ENCODE results near the gene RIOK2. TPM values are rescaled to one million over a fixed set of nuclear protein-coding genes. Genes with fewer than 3 reads are reported as not detected.

RIOK2 gene
- total RNA-seq (10 to 100 TPM in 8 of 9 donors, 1 to 10 TPM in 1; 4.2 to 41.9 (median 23.0) TPM), polyA plus RNA-seq (10 to 100 TPM; 18.5 to 35.2 (median 21.5) TPM)
- long read RNA-seq, donor 1, transcript RIOK2-201 (10 exons, 3,922 nt) = major isoform, 8 of 16 reads
- long read RNA-seq, donor 1, partial matches to known transcripts = 5 of 16 reads
- long read RNA-seq, donor 1, other reads (novel, unspliced or antisense) = 0 of 16 reads
- long read RNA-seq, donor 2, transcript RIOK2-201 (10 exons, 3,922 nt) = major isoform, 6 of 10 reads
- long read RNA-seq, donor 2, partial matches to known transcripts = 0 of 10 reads
- long read RNA-seq, donor 2, other reads (novel, unspliced or antisense) = 0 of 10 reads
- long read RNA-seq, donor 3, partial matches to known transcripts = 0 of 7 reads
- long read RNA-seq, donor 3, other reads (novel, unspliced or antisense) = 0 of 7 reads
- long read RNA-seq, donor 4, transcript RIOK2-201 (10 exons, 3,922 nt) = major isoform, 16 of 18 reads
- long read RNA-seq, donor 4, partial matches to known transcripts = 1 of 18 reads
- long read RNA-seq, donor 4, other reads (novel, unspliced or antisense) = 0 of 18 reads
- long read RNA-seq, donor 5, transcript RIOK2-201 (10 exons, 3,922 nt) = major isoform, 29 of 31 reads
- long read RNA-seq, donor 5, partial matches to known transcripts = 0 of 31 reads
- long read RNA-seq, donor 5, other reads (novel, unspliced or antisense) = 2 of 31 reads
- long read RNA-seq, donor 6, transcript RIOK2-201 (10 exons, 3,922 nt) = major isoform, 7 of 9 reads
- long read RNA-seq, donor 6, partial matches to known transcripts = 0 of 9 reads
- long read RNA-seq, donor 6, other reads (novel, unspliced or antisense) = 1 of 9 reads
- long read RNA-seq, donor 7, partial matches to known transcripts = 0 of 3 reads
- long read RNA-seq, donor 7, other reads (novel, unspliced or antisense) = 0 of 3 reads
- long read RNA-seq, donor 8, transcript RIOK2-201 (10 exons, 3,922 nt) = major isoform, 9 of 11 reads
- long read RNA-seq, donor 8, partial matches to known transcripts = 0 of 11 reads
- long read RNA-seq, donor 8, other reads (novel, unspliced or antisense) = 0 of 11 reads
- long read RNA-seq, donor 9, transcript RIOK2-201 (10 exons, 3,922 nt) = major isoform, 10 of 18 reads
- long read RNA-seq, donor 9, partial matches to known transcripts = 7 of 18 reads
- long read RNA-seq, donor 9, other reads (novel, unspliced or antisense) = 0 of 18 reads
- long read RNA-seq, donor 10, transcript RIOK2-201 (10 exons, 3,922 nt) = major isoform, 7 of 10 reads
- long read RNA-seq, donor 10, partial matches to known transcripts = 0 of 10 reads
- long read RNA-seq, donor 10, other reads (novel, unspliced or antisense) = 0 of 10 reads

- peaks cover 4 to 12% of the 10 kb centered on the region in 2 donors for H3K4me1 ChIP-seq (replicated peaks in 1 of 2)
- DNase-seq = peak; percentile 92 to 97 (median 96)
- TF ChIP-seq, protein P1, sequence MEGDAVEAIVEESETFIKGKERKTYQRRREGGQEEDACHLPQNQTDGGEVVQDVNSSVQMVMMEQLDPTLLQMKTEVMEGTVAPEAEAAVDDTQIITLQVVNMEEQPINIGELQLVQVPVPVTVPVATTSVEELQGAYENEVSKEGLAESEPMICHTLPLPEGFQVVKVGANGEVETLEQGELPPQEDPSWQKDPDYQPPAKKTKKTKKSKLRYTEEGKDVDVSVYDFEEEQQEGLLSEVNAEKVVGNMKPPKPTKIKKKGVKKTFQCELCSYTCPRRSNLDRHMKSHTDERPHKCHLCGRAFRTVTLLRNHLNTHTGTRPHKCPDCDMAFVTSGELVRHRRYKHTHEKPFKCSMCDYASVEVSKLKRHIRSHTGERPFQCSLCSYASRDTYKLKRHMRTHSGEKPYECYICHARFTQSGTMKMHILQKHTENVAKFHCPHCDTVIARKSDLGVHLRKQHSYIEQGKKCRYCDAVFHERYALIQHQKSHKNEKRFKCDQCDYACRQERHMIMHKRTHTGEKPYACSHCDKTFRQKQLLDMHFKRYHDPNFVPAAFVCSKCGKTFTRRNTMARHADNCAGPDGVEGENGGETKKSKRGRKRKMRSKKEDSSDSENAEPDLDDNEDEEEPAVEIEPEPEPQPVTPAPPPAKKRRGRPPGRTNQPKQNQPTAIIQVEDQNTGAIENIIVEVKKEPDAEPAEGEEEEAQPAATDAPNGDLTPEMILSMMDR (IDR thresholded peaks at IDR 0.05) = no peak
- TF ChIP-seq POLR2A (IDR thresholded peaks at IDR 0.05) = peak; percentile 54 to 92
- H3K36me3 ChIP-seq (replicated peaks in 1 of 2) = peaks cover 0 to 6% of the 10 kb centered on the region in 2 donors
- peak within 1 kb of the TSS; percentile 26 to 94 (median 77) for H3K4me3 ChIP-seq
- peak within 1 kb of the TSS; percentile 69 to 97 (median 93) for H3K27ac ChIP-seq
- no peaks in the 10 kb centered on the region for H3K27me3 ChIP-seq
- no peaks in the 10 kb centered on the region for H3K9me3 ChIP-seq (replicated peaks in 1 of 3)
- 0 to 1% (median 0%) methylated on average over 40 to 44 of the region's 44 CpGs for WGBS, 4 donors
- intact Hi-C loops (cut with DNase I) = no loop called here
Observed at GRCh38 chr5:97183100-97183929, at the start of gene RIOK2. Gene RIOK2, minus strand, starts transcription at chr5:97183247. Its CDS starts 56 bp downstream, at chr5:97183191.

- 0 to 3% (median 2%) methylated on average over 4 of the region's 4 CpGs for WGBS, 4 donors
Observed at GRCh38 chr5:97231025-97231636, 48.1 kb upstream of the RIOK2 start.

DNA sequence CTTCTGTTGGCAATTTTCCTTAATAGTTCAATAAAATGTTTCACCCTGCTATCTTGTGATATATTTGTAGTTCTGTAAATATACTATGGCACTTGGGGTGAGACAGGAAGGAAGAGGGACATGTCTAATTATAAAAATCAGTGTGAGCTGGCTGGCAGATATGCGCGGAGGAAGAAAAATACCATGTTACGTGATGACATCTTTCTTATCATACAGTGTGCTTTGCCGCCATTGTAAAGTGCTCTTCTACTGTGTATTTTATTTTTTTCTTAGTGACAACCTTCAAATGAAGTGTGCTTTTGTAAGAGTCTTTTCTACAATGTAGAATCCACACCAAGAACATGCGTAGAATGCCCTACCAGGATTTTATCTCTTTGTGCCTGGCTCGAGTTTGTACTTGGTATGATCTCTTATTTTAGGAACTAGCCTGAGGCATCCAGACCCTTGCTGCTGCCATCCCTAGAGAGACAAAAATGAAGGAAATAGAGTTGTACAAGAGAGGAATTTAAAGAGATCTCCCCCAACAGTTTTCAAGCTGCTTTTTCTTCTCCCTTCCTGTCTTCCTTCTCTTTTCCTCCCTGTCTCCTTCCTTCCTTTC, 46.7 kb upstream of the RIOK2 start:
- intact Hi-C loops (cut with DNase I) = loop anchor here in 1 of 2 donors (5.0 kb wide), 1 partner anchor 303 kb away; no protein-coding TSS in a partner anchor
- Histone ChIP-seq H3K27me3 (no peaks in the 10 kb centered on the region), H3K36me3 (replicated peaks in 1 of 2) (no peaks in the 10 kb centered on the region), H3K4me1 (replicated peaks in 1 of 2) (peaks cover 0 to 4% of the 10 kb centered on the region in 2 donors), H3K27ac (no peak overlapping the region), H3K9me3 (replicated peaks in 1 of 3) (no peaks in the 10 kb centered on the region), H3K4me3 (no peak overlapping the region)
- WGBS, 4 donors = 58 to 69% (median 63%) methylated on average over 6 of the region's 6 CpGs
- TF ChIP-seq, protein P1 (IDR thresholded peaks at IDR 0.05) = no peak
- TF ChIP-seq POLR2A (IDR thresholded peaks at IDR 0.05) = no peak
- DNase-seq = no peak

More at GRCh38 chr5:97231025-97231636, 48.1 kb upstream of the RIOK2 start:
- no peak for TF ChIP-seq POLR2A (IDR thresholded peaks at IDR 0.05)
- TF ChIP-seq, protein P1 (IDR thresholded peaks at IDR 0.05) = peak; percentile 65 to 81 (median 74)
- Histone ChIP-seq H3K27me3 (no peaks in the 10 kb centered on the region), H3K4me1 (replicated peaks in 1 of 2) (peaks cover 0 to 4% of the 10 kb centered on the region in 2 donors), H3K36me3 (replicated peaks in 1 of 2) (no peaks in the 10 kb centered on the region), H3K9me3 (replicated peaks in 1 of 3) (no peaks in the 10 kb centered on the region), H3K27ac (no peak overlapping the region), H3K4me3 (no peak overlapping the region)
- peak; percentile 18 to 72 (median 47) for DNase-seq
- intact Hi-C loops (cut with DNase I) = no loop called here
